Raji (cell line): ENCODE measurements around the gene TMEM232.

ENCODE experiments used
- POLR2A ChIP-seq: IDR thresholded peaks from 2 replicates; pipeline ENCODE4 v1.6.1; 2011; ENCODE audit warnings: low read depth, low read length, control low read depth; ENCODE audit not compliant: insufficient read depth

The TMEM232 gene

DNA sequence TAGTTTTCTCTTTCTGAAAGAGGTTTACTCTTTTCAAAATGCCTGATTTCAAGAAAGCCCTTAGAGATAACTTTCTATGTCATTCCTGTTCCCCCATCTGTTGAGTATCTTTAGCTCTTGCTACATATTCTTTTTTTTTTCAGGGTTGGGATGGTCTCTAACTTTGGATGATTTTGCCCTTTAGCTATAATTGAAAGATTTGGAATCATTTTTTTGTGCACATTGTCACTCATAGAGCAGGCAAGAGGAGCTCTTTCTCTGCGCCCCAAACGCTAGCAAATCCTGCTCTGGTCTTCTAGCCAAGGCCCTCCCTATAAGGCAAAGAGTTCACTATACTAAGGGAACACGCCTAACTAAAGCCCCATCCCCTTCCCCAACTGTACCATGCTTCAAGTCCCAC lies 316.9 kb downstream of the TMEM232 start:
- TF ChIP-seq POLR2A, result no peak

DNA sequence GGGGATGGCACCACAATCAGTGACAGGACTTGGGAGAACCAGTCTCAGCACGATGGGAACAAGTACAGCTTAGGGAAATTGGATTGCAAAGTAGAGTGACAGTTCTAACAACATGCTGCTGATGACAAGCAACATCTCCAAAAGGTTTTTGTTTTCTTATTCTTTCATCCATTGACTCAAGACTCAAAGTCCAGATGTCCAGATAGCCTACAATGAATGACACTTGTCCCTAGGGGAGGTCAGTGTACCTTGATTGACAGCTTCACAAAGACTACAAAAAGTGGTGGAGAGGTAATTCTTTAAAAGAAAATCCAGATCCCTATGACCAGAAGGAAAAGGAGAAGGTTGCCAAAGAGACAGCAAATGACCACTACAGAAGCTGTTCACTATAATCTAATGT lies 323.9 kb downstream of the TMEM232 start:
- TF ChIP-seq POLR2A, result no peak

DNA sequence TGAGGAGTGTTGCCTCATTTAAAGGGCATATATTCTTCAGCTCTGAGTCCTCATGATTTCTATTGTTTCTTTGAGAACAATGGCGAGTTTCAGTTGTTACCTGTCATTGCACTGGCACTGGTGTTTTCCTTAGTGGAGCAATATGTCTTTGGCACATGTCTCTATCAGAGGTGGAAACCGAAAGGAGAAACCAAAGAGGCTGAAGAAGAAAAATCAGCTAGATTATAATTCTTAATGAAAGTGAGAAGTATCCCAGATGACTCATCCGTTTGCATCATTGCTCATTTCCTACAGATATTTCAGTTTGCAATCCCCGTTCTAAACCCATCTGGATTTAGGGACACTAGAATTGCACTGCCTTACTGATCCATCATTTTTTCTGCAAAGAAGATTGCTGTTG lies 324.6 kb downstream of the TMEM232 start:
- TF ChIP-seq POLR2A, result no peak

DNA sequence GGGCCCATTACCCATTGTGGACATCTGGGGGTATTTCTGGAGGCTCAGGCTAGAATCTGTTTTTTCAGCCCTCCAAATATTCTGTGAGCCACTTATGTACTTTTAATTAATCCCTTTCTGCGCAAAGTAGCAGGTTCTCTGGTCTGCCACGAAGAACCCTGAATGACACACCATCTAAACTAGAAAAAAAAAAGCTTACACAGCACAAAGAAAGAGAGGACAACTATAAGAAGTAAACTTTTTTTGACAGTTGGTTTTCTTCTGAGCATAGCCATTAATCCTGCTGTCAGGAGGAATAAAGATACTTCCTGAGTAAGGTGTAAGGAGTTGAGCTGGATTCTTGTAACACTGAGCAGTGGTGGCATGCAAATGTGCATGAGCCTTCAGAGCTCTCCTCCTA lies 327.5 kb downstream of the TMEM232 start:
- TF ChIP-seq POLR2A, result no peak

DNA sequence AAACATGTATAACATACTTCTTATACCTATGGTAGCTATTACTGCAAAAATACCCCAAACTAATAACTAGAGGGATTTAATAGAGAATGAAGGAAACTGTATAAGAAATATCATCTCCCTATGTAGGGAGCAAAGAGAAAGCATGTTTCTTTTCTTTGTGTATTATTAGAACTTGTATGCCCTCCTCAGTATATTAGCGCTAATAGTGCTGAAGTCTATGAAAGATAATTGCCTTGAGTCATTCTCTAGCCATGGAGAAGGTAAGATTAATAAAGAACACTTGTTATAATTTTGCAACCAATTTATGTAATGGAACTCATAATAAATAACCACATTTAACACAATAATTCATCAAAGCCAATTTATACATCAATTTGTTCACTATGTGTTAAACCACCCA lies 329.2 kb downstream of the TMEM232 start:
- no peak for TF ChIP-seq POLR2A

DNA sequence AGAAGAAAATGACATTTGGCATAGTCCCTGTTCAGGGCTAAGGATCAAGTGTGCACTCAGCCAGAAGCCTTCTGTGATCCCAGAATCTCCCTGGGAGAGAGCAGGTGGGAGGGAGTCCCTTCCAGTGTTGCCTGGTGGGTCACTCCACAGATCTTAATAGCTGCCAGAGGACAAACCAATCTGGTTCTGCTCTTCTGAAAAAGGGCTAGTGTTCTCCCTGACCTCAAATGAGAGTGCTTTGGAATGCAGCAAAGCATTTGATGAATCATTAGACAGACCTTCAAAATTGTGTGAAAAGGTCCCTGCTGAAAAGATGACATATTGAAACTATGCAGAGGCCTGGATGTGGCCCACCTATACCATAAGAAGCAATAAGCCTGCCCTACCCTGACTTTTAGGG lies 339.7 kb downstream of the TMEM232 start:
- no peak for TF ChIP-seq POLR2A

DNA sequence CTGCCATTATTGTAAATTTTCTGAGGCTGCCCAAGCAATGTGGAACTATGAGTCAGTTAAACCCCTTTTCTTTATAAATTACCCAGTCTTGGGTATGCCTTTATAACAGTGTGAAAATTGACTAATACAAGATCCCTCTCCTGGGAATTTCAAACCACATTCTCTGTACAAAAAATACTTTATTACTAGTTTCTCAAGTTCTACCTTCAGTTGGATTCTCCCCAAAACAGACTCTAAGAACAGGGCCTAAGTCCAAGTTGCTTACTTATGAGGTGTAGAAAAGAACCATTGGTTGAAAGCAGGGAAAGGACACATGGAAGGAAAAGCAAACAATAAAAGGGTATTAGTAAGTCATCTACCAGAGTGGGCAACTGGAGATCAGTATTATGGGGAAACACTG lies 343.2 kb downstream of the TMEM232 start:
- no peak for TF ChIP-seq POLR2A

DNA sequence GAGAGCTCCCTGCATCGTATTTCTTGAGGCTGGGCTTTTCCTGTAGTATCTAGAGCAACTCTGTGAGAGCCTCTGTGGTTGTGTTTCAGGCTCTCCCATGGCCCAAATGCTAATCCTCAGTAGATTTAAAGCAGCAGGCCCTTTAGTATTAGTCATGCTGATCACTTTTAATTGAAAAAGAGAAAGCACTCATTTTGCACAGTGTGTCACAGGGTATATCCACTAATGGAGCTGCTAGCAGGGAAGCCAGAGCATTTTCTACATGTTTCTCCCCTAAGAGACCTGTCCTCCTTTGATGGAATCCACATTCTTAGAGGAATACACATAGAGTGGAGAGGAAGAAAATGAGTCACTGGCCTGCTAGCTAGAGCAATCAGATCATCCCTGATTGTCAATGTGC lies 348.5 kb downstream of the TMEM232 start:
- TF ChIP-seq POLR2A, result no peak

DNA sequence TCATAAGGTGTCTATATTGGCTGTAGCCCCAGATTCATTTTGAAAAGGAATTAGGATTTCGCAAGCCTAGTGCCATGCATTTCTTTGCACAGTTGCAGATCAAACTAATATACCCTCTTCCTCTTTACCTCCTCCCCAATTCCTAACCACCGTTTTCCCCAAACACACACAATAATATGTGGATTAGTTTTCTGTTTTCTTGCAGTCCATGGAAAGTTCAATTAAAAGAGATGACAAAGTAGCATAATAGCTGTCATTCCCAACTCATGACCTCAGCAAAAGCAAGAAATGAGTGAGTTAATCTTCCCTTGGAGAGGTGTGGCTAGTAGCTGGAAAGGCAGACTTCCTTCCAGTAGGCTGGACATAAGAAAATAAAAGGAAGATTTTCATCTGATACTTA lies 349.1 kb downstream of the TMEM232 start:
- TF ChIP-seq POLR2A, result no peak

DNA sequence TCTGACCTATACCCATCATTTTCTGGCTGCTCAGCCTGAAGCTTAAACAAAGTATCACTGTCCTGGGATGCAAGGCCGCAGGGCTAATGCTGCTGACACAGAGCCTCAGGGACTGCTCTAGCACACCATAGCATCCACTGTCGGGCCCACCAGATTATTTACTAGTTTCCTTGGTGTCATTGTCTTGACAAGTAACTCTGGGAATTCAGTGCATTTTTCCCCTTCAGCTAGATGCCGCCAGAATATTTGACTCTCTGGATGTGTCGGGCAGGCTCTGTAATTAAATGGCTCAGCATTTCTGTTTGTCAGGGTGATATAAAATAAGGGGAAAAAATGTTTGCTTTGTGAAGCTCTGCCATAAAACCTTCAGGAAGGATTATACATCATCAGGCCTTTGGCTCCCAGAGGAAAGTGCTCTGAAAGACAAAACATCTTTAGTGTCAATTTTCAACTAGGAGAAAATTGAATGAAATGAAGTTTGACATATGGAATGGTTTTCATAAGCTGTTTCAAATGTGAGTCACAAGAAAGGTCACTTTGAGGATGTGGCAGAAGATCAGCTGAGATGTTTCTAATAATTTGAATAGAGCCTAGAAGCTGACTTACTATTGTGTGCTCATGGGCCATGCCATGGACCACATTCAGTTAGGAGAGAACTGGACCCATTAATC lies 350.1 kb downstream of the TMEM232 start:
- no peak for TF ChIP-seq POLR2A

DNA sequence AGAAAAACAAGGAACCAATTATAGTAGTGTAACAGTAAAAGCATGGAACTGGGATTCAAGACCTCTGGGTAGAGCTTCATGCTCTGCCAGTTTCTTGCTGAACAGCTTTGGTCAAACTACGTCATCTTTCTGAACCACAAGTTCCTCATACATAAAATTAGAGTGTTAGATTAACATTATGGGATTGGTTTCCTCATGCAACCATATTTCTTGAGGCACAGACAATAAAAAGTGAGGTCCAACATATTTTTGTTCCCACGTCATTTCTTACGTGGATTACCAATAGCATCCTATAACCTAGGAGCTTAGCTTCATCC lies 354.8 kb downstream of the TMEM232 start:
- no peak for TF ChIP-seq POLR2A

DNA sequence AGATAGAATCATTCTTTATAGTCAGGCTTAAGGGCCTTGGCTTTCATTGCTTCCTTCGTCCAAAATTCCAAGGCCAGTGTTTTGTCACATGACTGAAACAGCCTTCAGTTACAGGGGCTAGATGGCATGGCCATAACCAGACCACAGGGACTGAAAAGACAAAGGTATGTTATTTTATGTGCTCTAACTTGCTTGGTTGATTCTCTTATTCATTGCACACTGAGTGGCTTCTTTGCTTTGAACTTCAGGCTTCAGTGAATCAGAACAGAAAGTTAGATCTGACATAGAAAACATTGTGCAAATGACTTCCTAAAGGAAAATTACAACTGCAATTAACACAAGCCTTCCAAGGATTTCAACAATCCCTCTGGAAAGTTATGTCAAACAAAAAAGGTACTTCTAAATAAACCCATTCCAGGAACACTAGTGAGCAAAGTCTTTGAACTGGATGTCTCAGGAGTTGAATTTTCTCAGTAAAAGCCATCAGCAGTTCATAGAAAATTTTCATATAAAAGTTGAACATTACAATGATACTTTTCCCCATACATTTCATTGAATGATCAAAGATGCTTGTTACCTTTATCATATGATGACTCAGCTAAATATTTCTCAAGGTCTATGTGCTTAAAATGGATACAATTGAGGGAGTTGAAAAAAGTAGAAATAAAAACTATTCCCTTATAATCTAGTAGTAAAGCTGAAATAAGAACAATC lies 355.3 kb downstream of the TMEM232 start:
- no peak for TF ChIP-seq POLR2A
